Stimulated activated CD4-positive, alpha-beta T cell treated with anti-CD3 and anti-CD28 coated beads, Interleukin-1b, Interleukin-23, amount 100 ng/mL, for 24 hours (primary cell): ENCODE results near the gene TNNI2.

ENCODE experiments used
- DNase-seq, 4 experiments: peaks; one replicate each; pipeline ENCODE4 v3.0.0-alpha.2; 2020; ENCODE audit warnings: low read depth in 4 of 4, low spot score in 1 of 4

The TNNI2 gene

DNA sequence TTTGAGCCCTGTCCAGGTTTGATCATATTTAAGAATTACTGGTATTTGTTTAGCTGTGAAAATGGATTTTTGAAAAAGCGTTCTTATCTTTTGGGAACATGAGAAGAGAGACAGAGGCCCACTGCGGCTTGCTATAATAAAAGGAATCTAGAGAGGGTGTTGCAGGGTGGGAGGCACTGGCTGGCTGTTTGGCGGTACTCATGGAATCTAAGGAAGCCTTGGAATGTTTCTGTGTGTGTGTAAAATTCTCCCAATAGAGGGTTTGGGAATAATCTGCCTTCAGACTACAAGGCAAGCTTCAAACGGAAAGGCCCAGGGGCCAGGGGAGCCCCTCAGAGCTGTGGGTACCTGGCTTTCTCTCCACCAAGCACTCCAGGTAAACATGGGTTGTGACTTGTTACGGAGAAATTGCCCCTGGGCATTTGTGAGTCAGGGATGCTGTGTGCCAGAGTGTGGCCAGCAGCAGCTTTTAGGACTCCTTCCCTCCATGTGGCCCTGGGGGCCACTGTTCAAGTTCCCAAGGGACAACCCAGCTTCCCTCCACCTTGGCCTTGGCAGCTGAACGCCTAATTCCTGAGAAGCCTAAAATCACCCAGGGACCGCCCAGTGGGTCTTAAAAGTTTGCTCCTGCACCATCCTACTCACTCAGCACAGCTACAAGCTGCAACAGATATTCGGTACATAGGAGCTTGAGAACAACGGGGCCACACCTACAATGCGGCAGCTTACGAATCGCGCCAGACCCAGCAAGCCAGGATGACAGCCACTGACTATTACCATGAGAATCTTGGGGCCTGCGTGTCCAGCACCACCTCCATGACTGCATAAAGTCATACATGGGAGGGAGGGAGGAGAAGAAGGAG lies 18.1 kb upstream of the TNNI2 start:
- no peak for DNase-seq

DNA sequence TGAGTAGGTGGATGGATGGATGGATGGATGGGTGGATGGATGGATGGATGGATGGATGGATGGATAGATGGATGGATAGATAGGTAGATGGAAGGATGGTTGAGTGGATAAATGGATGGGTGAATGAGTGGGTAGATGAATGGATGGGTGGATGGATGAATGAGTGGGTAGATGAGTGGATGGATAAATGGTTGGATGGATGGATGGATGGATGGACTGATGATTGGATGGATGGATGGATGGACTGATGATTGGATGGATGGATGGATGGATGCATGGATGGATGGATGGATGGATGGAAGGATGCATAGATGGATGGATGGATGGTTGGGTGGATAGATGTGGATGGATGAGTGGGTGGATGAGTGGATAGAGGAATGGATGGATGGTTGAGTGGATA lies 17.2 kb upstream of the TNNI2 start:
- no peak for DNase-seq

DNA sequence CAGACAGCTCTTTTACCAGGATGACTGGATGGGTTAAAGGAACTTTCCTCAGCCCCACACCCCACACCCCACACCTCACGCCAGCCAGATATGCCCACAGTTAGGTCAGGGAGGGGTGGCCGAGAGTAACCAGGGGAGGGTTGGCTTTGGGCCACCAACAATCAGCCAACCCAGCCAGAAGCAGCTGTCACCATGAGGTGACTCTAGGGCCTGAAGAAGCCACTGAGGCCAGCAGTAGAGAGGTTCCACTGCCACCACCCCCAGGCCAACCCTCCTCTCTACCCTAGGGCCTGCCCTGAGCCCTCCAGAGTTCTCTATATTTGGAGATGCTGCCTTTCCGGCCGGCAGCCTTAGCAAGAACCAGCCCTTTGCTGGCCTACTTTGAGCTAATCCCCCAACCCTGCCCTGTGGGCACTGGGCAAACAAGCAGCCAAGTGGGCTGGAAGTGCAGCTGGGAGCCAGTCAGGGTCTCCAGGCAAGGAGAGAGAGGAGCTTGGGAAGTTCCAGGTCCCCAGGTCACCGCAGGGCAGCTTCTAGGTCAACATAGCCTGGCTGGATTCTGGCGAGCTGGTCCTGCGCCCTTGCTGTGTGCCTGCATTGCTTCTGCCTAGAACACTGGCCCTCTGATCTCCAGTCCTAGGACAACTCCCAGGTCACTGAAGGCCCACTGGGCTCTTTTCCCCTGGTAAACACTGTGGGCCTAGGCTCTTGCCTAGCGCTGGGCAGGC lies 16.0 kb upstream of the TNNI2 start:
- no peak for DNase-seq

DNA sequence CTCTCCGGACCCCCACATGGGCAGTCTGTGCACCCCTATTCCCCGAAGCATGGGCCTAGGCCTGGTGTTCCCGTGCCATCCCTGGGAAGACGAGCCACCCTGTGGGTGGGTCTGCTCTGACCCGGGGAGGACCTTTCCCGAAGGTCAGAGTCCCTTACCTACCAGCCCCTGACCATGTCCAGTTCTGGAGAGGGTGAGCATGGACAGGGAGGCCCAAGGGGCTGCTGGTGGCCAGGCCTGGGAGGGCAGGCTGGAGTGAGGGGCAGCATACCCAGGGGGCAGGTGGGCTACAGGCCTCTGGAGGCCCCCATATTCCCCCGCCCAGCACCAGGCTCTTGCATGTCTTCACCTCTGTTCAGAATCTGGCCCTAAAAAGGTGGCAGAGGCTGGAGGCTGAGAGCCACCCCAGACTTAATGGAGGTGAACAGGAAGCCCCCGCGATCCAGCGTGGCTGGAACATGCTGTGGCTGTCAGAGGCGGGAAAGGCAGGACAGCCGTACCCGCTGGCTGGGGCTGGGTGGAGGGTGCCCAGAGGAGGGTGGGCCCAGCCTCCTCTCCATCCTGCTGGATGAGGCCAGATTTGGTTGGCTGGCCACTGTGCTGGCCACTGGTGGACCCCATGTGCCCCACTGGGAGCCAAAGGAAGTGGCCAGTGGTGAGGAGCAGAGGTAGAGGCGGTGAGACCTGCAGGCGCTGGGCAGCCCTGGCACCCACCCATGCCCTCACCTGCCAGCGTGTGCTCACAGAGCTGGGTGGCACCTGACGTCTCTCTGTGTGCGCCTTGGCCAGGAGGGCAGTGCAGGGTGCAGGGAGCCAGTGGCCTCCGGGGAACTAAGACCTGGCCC lies 15.2 kb upstream of the TNNI2 start:
- no peak for DNase-seq

DNA sequence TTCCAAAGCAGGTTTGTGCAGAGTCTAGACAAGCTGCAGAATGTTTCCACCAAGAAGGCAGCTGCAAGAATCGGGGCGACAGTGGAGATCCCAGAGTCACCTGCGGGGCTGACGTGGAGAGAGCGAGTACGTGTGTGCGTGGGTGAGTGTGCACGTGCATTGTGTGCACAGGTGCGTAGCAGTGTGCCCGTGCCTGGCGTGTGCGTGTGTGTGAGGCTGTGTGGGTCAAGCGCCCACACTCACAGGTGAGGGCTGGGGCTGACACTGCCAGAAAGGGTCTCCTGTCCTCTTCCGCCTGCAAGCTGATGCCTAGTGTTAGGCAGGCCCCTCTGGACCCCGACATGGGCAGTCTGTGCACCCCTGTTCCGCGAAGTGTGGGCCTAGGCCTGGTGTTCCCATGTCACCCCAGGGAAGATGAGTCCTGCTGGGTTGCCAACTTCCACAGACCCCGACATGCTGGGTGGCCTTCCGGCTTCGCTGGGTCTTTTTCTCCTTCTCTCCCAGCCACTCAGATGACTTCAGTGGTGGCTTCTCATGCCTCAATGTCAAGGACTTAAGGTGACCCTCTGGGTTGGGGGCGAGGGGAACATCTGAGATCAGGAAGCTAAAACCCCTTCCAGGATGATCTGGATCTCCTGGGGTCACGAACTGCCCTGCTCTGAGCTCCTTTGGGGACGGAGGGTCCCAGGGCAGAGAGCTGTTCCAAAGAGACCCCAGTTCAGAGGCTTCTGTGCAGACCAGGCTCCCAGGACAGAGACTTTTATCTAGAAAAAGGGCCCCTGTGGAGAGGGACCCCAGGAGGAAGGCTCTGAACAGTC lies 14.4 kb upstream of the TNNI2 start:
- no peak for DNase-seq

DNA sequence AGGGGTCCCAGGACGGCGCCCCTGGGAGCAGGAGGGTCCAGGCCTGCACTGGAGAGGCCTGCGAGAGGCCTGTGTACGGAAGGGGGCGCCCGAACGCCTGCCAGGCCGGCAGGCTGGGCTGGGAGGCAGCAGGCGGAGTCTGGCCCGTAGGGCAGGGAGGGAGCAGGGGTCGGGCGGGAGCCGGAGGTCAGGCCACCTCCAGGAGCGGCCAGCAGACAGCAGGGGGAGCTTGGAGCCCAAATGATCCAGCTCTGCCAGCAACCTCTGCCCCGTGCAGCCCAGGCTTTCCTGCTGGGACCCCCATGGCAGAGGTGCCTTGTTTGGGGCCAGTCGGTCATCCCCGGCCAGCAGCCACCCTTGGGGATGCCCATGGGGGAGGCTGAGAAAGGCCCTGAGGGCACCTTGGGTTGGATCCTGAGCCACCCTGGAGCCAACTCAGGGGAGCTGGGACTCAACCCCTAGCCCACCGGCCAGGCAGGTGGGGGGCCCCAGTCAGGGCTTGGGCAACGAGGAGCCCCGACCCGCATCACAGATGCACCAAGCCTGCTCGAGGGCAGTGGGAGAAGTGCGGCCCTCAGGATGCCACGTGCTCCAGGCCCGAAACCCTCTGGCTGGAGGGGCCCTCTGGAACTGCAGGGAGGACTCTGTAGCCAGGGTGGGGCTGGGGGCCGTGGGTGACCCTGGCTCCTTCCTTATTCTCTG lies 13.6 kb upstream of the TNNI2 start:
- no peak for DNase-seq

DNA sequence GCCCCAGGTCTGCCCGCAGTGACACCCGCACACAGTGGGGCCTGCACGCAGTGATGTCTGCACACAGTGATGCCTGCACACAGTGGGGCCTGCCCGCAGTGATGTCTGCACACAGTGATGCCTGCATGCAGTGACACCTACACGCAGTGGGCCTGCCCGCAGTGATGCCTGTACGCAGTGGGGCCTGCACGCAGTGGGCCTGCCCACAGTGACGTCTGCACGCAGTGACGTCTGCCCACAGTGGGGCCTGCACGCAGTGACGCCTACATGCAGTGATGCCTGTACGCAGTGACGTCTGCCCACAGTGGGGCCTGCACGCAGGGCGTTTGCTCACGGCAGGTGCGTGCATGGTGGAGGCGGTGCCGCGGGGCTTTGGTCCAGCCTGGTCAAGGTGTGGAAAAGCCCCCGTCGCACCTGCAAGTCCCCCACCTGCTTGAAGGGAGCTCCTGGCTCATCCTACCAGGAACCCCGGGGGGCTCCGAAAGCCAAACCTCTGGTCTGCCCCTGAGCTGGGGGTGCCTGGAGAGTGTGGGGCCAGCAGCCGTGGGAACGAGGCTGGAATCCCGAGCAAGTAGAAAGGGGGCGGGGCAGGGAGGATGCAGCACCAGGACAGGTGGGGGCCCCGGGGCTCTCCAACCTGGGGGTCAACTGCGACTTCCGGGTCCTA lies 12.9 kb upstream of the TNNI2 start:
- no peak for DNase-seq

DNA sequence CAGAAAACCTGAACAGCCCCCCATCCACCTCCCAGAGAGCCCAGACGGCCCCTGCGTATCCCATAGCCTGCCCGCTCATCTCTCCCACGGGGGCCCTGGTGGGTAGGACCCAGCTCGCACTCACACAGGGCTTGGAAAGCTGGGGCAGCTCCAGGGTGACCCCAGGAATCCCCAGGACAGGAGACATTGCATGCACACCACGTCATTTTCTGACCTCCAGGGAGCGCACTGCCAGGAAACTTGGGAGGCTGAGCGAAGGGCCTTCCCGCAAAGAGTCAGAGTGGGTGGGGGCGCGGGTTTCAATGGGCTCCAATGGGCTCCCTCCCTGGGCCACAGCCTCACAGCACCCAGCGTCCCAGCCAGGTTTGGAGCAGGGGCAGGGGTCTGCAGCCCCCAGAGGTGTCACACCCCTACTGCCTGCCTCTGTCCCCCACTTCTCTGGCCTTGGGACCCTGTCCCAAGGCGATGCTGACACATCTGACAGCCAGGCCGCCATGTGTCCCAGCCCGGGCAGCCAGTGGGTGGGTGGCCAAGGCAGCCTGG lies 12.2 kb upstream of the TNNI2 start:
- no peak for DNase-seq

DNA sequence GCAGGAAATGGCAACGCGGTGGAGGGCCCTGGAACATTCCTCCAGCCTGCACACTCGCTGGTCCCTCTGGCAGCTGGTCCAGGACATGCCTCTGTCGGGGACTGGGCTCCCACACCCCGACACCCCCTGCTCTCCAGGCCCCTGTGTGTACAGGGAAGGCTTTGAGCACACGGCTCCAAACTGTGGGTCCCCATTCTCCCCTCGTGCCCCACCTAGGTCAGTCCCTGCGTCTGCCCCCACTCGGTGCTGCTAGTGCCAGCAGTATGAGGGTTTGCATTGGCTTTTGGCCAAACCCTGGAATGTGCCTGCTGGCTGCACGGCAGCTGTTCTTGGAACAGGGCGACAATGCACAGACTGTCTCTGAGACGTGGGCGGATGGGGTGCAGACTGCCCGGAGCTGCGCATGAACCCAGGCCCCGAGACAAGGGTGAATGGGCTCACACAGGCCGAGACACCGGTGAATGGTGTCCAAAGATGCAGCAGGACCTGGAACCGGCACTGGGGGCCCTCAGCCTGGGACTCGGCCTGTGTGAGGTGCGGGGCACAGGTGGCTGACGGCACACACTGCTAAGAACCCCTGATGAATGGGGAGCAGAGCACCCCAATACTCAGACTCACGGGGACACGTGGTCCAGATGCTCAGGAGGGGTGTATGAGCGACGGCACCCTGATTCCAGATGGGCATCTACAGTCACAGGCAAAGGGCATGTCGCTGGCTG lies 11.5 kb upstream of the TNNI2 start:
- no peak for DNase-seq

DNA sequence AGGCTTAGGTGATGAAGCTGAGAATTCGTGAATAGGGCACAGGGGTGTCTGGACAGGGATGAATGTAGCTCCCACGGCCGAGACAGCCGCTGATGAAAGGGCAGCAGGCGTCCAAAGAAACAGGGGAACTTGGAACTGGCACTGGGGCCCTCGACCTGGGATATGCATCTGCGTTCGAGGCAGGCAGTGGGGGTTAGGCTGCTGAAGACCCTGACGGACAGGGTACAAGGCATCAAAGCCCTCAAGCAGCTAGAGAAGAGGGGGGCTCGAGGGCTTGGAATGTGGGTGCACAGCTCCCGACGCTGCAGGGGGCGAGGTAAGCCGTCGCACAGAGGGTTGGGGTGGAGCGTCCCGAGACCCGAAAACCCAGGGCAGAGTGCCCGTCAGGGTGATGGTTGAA lies 10.8 kb upstream of the TNNI2 start:
- DNase-seq, result no peak

DNA sequence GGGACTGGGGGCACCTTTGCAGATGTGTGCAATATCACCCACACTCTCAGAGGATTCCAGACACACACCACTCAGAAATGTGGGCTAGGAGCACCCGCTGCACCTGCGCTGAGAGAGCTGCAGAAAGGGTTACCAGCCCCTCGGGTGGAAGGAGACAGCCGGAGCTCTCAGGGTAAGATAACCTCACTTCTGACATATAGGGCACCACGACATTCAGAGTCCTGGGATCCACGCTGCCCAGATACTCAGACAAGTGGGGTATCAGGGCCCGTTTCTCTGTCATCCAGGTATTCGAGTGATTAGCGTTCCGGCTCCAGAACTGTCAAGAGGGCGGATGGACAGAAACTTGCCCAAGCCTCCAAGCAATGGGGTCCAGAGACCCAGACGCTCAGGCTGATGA lies 10.2 kb upstream of the TNNI2 start:
- no peak for DNase-seq

DNA sequence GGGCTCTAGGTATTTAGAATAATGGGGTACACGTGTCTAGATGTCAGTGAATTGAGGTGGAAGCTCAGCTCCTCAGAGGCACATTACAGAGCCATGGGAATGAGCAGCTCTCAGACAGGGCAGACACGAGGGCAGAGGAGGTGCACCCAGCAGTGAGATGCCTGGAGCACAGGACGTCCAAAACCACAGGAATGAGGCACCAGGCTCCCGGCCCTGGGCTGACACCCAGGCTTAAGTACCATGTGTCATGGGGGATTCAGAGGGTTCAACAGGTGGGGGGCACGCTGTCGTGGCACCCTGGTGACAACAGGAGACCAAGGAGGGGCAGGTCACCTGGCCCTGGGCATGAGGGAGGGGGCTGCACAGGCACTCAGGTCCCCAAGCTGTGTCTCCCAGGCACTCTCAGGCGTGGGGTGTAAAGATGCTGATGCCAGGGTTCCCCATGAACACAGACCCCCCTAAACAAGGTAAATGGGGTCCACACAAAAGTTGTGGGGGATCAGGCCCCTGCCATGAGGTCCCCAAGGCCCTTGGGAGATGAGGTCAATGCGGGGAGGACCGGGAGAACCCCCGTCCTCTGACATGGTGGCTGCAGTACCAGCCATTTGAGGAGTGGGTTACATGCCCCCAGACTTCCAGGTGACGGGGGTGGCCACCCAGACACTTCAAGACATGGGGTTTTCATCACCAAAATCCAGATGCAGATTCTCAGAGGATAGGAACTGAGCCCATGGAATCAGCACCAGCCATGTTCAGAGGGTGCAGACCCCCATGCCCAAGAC lies 9.6 kb upstream of the TNNI2 start:
- DNase-seq, result no peak

DNA sequence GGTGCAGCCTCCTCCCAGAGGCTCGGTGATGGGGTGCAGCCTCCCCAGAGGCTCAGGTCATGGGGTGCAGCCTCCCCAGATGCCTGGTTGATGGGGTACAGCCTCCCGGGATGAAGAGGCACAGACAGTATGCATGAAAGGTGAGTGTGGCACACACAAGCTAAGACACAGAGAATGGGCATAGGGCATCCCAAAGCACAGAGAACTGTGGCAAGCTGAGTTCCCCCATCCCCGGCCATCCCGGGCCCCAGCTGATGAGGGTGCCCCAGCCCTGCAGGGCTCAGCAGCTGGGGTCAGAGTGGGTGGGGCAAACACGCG lies 8.8 kb upstream of the TNNI2 start:
- no peak for DNase-seq

DNA sequence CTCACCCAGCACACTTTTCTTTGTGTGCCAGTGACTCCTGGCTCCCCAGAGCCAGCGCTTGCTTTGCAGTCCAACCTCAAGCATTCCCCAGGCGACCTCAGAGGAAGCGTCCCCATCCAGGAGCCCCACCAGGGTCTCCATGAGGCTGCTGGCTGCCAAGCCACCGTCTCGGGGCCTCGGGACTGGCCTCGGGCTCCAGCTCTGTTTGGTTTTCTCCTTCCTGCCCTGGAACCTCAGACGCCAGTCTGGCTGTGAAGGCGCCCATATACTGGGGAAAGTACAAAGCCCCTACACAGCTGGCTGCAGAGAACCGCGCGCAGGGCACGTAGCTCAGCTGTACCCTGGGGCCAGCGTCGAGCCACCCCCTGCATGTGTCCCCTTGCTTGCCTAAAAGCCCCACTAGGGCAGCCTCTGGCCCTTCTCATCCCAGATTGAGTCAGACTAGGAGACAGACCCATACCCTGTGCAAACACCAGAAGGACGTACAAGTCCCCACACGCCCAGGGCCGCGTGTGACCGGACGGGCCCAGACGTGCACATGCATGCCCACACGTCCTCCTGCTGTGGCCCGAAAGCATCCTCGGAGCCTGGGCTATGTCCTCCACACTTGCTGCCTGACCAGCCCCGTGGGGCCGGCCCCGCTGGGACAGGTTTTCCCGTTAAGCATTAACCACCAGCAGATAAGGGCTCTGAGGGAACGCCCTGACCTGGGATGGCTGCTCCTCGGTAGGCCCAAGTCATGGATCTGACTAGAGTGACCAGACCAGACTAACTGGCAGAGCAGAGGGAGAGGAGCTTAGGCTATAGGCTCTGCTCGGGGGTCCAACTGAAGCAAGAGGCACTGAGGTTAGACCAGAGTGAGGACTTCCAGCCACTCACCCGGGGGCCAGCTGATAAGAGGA lies 8.2 kb upstream of the TNNI2 start:
- no peak for DNase-seq

DNA sequence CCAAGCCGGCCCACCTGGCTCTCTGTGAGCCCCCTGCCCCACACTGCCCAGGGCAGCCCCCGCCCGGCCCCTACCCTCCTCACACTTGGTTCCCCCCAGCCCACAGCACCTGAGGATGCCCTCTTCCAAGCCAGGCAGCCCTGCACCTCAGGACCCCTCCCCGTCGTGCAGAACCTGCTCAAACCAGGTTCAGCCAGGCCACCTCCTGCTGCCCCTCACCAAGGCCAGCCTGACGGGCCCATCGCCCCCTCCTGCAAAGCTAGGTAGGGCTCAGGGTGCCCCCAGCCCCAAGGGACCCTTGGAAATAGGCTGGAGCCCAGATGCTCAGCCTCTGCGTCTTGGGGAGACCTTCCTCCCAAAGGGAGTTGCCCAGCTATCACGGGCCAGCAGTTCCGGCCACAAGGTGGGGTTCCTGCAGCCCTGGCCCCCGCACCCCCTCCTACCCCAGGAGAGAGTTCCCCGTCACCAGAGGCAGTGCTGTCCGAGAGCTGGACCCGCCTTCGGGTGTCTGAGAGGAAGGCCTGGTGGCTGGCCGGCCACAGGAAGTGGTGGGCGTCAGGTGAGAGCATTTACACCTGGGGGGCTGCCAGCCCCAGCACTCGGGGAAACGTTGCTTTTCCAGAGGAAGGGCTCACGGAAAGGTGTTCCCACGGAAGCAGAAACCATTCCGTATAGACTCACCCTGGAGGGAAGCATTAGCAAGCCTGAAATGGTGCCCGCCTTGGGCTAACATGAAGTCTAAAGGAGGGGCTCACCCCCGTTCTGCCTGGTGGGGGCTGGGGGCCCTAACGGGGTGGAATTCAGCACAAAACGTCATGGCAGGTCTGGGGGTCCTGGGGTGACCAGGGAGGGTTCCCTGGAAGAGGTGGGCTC lies 7.2 kb upstream of the TNNI2 start:
- DNase-seq, result no peak
